Tracheal epithelial cell (primary cell): ENCODE results near the gene TIRAP. TPM values are rescaled to one million over a fixed set of nuclear protein-coding genes. Genes with fewer than 3 reads are reported as not detected.

Source experiments
- total RNA-seq: library from RNA; depleted of rRNA; stranded (reverse); fragments of >200 nt; gene quantifications from 2 replicates; pipeline ENCODE4 v1.2.1, GENCODE V29; 2014

TIRAP gene, protein sequence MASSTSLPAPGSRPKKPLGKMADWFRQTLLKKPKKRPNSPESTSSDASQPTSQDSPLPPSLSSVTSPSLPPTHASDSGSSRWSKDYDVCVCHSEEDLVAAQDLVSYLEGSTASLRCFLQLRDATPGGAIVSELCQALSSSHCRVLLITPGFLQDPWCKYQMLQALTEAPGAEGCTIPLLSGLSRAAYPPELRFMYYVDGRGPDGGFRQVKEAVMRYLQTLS
- 1.2 and 1.9 TPM in 2 replicates for total RNA-seq

DNA sequence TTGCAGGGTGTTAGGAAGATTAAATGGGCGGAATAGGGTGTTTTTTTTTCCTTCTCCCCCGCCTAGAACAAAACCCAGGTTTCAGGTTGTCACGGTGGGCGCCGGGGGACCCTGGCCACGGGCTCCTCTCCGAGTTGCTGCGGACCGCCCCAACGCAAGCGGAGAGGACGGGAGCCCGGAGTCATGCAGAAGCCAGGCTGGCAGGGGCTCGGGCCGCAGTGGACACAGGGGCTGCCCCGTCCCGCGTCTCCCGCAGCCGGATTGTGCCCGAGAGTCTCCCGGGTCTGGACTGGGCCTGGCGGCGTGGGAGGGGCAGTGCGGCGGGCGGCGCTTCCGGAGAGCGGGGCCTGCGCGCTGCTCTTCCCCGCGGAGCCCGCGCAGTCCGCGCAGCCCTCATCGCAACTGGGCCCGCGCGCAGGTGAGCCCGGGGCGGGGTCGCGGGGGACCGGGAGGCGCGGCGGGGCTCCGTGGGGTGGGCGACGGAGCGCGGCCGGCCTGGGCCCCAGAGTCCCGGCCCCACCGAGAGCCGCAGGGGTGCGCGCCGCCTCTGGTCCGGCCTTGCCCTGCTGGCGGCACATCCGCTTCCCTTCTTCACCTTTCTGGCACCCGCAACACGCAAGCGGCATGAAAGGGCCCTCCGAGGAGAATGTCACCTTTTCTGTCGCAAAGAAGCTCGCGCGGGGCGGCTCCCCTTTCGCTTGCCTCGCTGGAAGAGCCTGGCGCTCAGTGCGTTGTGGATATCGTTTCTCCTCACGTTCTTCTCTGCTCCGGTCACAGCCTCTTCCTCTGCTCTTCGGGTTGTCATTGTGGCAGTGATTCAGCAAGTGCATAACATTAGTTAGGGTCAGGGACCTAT lies at the start of gene TIRAP:
TIRAP (plus strand) TSS at position 358 of the 856 bp plus-strand sequence. CDS start 7,802 bp downstream, outside the sequence.

DNA sequence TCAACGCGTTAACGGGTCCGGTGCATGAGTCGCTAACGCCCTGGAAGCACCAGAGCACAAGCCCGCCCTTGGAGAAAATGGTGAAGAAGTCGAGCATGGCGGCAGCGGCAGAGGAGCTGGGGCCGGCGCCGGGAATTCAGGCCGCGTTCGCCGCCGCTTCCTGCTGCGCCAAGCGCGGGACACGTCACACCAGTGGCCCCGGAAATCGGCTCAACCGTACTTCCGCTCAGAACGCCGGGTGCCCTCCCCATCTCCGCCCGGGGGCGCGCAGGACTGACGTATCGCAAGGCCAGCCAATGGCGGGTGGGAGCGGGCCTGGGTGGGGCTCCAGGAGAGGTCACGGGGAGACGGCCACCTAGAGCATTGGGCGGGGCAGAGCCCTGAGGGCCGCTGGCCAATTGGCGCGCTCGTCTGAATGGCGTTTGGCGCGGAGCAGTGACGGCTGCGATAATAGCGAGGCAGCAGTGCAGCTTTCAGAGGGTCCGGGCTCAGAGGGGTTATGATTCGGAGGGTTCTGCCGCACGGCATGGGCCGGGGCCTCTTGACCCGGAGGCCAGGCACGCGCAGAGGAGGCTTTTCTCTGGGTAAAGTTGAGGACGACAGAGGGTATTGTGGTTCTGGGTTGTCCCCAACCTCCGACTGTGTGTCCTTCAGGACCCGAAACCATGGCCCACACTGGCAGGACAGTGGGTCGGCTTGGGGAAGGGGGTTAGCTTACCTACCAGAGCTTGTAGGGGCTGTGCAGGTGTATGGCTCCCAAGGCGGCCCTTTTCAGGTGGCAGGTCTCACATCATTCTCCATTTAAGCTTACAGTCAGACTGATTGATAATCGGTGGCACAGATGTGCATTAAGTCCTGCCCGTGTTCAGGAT lies 13.9 kb upstream of the TIRAP start, which contains the start of the genes FOXRED1 and SRPRA:
FOXRED1 (plus strand) TSS at position 447 of the 872 bp plus-strand sequence; CDS start at position 500, 53 bp downstream.
SRPRA (minus strand) TSS at position 188 of the 872 bp plus-strand sequence; CDS start at position 97, 91 bp downstream.

DNA sequence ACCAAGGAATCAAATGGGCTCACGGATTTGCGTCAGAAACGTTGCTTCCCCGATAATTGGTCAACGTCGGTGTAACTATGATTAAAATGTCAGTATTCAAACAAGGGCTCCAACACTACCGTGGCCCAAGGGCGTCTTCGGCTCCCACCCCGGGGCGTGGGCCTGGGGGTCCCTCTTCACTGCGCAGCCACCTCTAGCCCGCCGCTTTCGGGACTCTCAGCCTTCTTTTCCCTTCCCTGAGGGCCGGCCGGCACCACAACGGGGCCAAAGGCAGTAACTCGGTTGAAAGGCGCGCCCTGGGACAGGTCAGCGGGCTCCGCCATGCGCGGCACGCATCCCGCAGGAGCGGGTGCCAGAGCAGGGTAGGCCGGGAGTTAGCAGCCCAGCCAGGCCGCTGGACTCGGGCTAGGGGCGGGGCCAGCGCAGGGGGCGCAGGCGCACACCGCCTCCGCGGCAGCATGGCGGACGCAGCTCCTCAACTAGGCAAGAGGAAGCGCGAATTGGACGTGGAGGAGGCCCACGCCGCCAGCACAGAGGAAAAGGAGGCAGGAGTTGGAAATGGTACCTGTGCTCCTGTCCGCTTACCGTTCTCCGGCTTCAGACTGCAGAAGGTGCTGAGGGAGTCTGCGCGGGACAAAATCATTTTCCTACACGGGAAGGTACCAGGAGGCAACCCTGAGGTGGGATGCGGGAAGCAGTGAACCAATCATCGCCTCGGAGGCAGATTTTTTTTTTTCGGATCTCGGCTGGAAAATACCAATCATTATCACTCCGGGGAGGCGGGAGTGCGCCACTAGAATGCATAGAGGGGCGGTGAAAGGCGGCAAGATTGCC lies 20.9 kb downstream of the TIRAP start, which contains the start of gene DCPS:
DCPS (plus strand) TSS at position 438 of the 834 bp plus-strand sequence; CDS start at position 459, 21 bp downstream.

Other genes starting within 250 kb of the TIRAP start
- gene CDON, start 220.2 kb upstream of the TIRAP start, total RNA-seq, result 1.5 and 2.9 TPM in 2 replicates
- 25.5 and 31.5 TPM in 2 replicates for gene RPUSD4, start 71.4 kb upstream of the TIRAP start, total RNA-seq
- 13.6 and 30.8 TPM in 2 replicates for gene FAM118B, start 71.3 kb upstream of the TIRAP start, total RNA-seq
- 27.7 and 29.4 TPM in 2 replicates for gene SRPRA, start 14.2 kb upstream of the TIRAP start, total RNA-seq
- gene FOXRED1, start 13.9 kb upstream of the TIRAP start, total RNA-seq, result 3.8 and 10.6 TPM in 2 replicates
- gene DCPS, start 21.0 kb downstream of the TIRAP start, total RNA-seq, result 6.7 and 10.7 TPM in 2 replicates
- gene ST3GAL4, start 72.6 kb downstream of the TIRAP start, total RNA-seq, result 15.4 and 18.5 TPM in 2 replicates